Dermis microvascular lymphatic vessel endothelial cell (primary cell): ENCODE data around the gene SLC8B1. TPM values are rescaled to one million over a fixed set of nuclear protein-coding genes. Genes with fewer than 3 reads are reported as not detected.
A peak's percentile ranks its signal among the peaks of the same experiment; 100 is the strongest.

Experiments used
- DNase-seq, 2 donors: peaks; one replicate each; pipeline versions ENCODE4 v3.0.0 to v3.0.0-alpha.2; 2010; ENCODE audit warnings: low read depth in 2 of 2
- total RNA-seq: library from RNA; depleted of rRNA; stranded (reverse); fragments of >200 nt; gene quantifications from 2 replicates; pipeline ENCODE4 v1.2.1, GENCODE V29; 2014

SLC8B1 gene
- total RNA-seq, 1 donor from 2014 or later: 12.6 TPM

DNA sequence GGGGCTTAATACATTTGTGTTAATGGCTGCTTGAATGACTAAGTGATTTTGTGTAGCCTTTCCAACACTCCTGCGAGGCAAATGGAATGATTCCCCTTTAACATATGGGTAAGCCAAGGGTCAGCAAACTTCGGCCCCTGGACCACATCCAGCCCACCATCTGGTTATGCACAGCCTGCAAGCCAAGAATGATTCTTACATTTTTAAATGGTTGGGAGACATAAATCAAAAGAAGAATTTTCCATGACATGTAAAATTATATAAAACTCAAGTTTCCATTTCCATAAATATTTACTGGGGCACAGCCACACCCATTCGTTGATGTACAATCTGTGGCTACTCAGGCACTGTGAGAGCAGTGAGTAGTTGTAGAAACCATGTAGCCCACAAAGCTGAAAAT, 9.0 kb downstream of the SLC8B1 start:
- peak in 1 of 2 donors; percentile 59 for DNase-seq

GRCh38 chr12:113322343-113322742, 12.6 kb downstream of the SLC8B1 start:
- DNase-seq: no peak

GRCh38 chr12:113320401-113320800, 14.5 kb downstream of the SLC8B1 start:
- DNase-seq: no peak

DNA sequence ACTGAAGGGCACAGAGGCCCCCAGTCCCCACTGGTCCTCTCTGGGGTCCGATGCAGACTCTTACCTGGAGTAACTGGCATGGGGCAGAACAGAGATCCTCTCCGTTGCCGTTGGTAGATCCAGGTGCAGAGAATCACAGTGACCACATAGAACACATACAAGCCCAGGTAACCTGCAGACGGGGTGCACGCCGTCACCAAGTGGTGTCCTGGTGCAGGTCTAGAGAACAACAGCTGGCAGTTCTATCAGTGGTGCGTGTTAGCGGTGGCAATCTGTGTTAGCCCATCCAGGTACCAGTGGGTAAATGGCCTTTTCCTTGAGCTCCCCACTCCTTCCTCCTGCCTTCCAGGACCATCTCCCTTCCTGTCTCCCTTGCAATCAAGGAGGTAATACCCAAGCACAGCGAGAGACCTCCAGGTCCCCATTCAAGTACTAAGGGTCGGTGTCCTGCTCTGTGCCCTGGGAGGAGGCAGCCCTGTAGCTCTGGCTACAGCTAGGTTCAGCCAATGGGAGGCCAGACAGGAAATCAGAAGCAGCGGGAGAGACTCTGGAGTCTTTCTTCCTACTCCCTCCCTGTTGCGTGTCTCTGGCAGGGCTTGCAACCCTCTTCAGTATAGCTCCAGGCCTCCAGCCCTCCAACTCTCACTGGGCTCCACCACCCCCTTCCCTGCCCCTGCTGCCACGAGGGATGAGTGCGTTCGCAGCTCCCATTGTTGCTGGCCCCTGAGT, 15.8 kb downstream of the SLC8B1 start:
- DNase-seq: no peak

DNA sequence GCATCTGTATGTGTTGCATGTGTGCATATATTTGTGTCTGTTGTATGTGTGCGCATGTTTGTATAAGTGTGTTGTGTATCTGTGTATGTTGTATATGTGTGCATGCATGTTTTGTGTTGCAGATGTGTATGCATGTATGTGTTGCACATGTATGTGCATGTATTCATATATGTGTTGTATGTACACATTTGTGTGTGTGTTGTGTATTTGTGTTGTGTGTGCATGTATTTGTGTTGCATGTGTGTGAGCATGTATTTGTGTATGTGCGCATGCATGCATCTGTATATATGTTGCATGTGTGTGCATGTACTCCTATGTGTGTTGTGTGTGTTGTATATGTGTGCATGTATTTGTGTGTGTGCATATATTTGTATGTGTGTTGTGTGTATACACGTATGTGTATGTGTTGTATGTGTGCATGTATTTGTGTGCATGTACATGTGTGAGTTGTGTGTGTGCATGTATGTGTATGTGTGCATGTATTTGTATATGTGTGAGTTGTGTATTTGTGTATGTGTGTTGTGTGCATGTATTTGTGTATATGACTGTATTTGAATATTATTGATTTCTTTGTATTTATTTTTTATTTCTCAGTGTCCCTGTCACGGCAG, 16.8 kb downstream of the SLC8B1 start:
- DNase-seq: no peak

DNA sequence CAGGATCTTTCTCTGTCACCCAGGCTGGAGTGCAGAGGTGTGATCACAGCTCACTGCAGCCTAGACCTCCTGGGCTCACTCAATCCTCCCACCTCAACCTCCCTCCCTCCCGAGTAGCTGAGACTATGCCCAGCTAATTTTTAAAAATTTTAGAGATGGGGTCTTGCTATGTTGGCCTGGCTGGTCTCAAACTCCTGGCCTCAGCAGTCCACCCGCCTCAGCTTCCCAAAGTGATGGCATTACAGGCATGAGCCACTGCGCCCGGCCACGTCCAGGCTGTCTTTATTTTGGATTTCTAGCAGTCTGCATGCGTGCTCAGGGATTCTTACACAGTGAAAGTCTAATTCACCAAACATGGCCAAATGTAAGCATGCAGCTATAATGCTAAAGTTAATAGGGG, 17.8 kb downstream of the SLC8B1 start:
- DNase-seq: no peak

- DNase-seq: no peak
Observed at GRCh38 chr12:113316155-113316554, 18.8 kb downstream of the SLC8B1 start.

GRCh38 chr12:113315358-113315757, 19.6 kb downstream of the SLC8B1 start:
- DNase-seq: no peak

GRCh38 chr12:113314121-113314529, 20.8 kb downstream of the SLC8B1 start:
- no peak for DNase-seq

DNA sequence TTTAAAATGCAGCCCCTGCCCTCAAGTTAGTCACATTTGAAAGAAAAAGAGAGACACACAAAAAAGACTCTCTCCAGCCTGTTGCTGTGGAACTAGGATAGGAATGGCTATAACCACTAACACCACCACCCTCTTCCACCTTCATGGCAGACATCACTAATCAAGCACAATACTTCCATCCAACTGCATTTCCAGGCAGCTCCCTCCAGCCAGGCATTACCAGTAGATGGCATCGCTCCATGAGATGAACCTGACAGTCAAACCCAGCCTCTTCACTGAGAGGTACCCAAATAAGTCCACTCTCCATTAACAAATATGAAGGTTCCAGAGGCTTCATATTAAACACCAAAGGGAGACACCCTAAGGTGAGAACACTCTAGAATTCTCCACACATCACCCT, 24.4 kb downstream of the SLC8B1 start:
- peak in 1 of 2 donors; percentile 19 for DNase-seq

- DNase-seq: no peak
Observed at GRCh38 chr12:113306382-113306781, 28.5 kb downstream of the SLC8B1 start.

- DNase-seq: no peak
Observed at GRCh38 chr12:113305281-113305856, 29.5 kb downstream of the SLC8B1 start.

- no peak for DNase-seq
Observed at GRCh38 chr12:113302886-113303640, 31.8 kb downstream of the SLC8B1 start.

- DNase-seq: no peak
Observed at GRCh38 chr12:113302466-113302865, 32.4 kb downstream of the SLC8B1 start.

GRCh38 chr12:113301811-113302210, 33.1 kb downstream of the SLC8B1 start:
- no peak for DNase-seq

- peak in 1 of 2 donors; percentile 77 for DNase-seq
Observed at GRCh38 chr12:113299619-113300237, 35.2 kb downstream of the SLC8B1 start.

- no peak for DNase-seq
Observed at GRCh38 chr12:113298861-113299545, 35.9 kb downstream of the SLC8B1 start.

- DNase-seq: no peak
Observed at GRCh38 chr12:113298472-113298817, 36.5 kb downstream of the SLC8B1 start.

DNA sequence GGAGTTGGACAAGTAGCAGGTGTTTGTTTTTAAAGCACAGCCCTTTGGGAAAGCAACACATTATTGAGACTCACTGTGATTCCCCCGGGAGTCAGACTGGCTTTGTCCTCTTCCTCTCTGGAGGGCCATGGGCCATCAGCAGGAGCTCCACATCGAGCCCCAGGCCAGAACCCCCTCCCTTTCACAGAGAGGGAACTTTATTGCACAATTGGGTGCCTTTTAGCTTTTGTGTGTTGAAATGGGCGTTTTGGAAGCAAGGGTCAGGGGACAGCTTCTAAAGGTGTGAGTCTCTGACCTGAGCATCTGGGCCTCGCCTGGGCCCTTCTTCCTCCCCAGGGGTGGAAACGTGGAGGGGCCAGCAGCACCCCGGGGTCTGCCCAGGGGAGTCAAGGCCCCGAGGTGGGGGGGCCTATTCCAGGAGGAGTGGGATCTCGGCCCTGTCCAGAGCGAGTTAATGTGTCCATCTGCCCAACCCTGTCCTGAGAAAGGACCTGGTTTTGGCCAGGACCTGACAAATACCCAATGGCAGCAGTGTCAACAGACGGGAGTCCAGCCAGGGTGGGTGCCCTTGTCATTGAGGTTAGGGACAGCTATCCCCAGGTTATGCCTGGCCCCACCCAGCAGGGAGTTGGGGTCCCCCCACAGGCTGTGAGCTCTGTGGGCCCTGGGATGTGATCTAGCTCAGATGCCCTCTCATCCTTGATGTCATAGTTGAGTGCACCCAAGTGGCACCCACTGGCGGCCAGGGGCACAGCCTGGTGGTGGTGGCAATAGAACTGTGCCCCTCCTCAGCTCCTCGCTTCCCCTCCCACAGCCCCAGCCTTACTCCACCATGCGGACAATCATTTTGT, 37.1 kb downstream of the SLC8B1 start:
- no peak for DNase-seq

DNA sequence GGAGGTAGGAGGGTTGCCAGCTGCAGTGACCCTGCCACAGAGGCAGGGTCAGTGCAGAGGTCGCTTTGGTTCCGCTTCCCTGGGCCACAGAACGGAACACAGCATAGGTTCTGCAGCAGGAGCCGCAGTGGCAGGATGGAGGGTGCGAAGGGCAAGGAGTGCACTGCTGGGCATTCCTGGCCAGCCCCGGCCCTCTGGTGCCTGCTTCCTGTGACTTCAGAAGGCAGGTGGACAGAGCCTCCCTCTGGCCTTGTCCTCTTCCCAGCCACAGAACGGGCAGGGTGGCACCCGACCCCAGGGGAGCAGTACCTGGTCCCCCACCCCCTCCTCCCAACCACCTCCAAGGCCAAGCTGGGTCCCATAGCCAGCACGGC, 37.7 kb downstream of the SLC8B1 start:
- DNase-seq: no peak
